Mucosa of stomach (tissue), 1 donor: ENCODE data around the gene PHTF2.
"Not testable (repeated sequence)": the region's sequence is repeated elsewhere in the genome, so short reads cannot be mapped to it uniquely, and the experiment has no call there.

ENCODE experiments used
- H3K27me3 ChIP-seq: one replicate; pipeline ENCODE4 v1.7.0; 2013; ENCODE audit warnings: mild to moderate bottlenecking, low read length; ENCODE audit not compliant: control insufficient read depth, insufficient read depth
- H3K36me3 ChIP-seq: one replicate; pipeline ENCODE4 v1.7.0; 2013; ENCODE audit warnings: low read length; ENCODE audit not compliant: control insufficient read depth, insufficient read depth
- H3K4me1 ChIP-seq: one replicate; pipeline ENCODE4 v1.7.0; 2013; ENCODE audit warnings: mild to moderate bottlenecking, low read length; ENCODE audit not compliant: control insufficient read depth, insufficient read depth
- H3K4me3 ChIP-seq: one replicate; pipeline ENCODE4 v1.7.0; 2013; ENCODE audit warnings: low read length
- H3K9ac ChIP-seq: one replicate; pipeline ENCODE4 v1.7.0; 2013; ENCODE audit warnings: mild to moderate bottlenecking, low read length, moderate library complexity
- H3K9me3 ChIP-seq: one replicate; pipeline ENCODE4 v1.7.0; 2013; ENCODE audit warnings: mild to moderate bottlenecking, low read length, moderate library complexity; ENCODE audit not compliant: control insufficient read depth
- donor health status: Pancreatic carcinoma.

PHTF2 gene

DNA sequence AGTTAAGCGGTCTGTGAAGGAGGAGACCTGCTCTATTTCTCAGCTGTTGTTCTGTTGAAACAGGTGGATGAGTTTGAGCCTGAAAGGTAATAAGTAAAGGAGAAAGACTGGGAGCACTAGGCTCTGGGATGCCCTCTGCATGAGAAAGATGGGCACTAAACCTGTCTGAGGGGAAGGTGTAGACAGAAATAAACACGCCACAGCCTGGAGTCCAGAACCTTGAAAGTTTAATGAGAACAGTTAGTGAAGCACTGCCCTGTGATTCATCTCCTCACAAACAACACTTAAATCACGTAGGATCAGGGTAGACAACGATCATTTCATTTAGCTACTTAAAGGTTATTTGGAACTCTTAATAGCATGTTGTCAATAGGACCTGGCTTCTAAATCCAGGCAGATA is 193.1 kb downstream of the PHTF2 start:
- Histone ChIP-seq H3K4me3 (no peak overlapping the region), H3K9me3 (no peaks in the 10 kb centered on the region), H3K9ac (no peak overlapping the region), H3K27me3 (no peaks in the 10 kb centered on the region), H3K4me1 (peaks cover 14% of the 10 kb centered on the region), H3K36me3 (no peaks in the 10 kb centered on the region)

GRCh38 chr7:77993838-77994237 is 195.3 kb downstream of the PHTF2 start:
- H3K36me3 ChIP-seq, result no peaks in the 10 kb centered on the region
- H3K9me3 ChIP-seq, result no peaks in the 10 kb centered on the region
- H3K4me1 ChIP-seq, result peaks cover 14% of the 10 kb centered on the region
- H3K27me3 ChIP-seq, result no peaks in the 10 kb centered on the region
- H3K4me3 ChIP-seq, result no peak overlapping the region
- no peak overlapping the region for H3K9ac ChIP-seq

- H3K27me3 ChIP-seq, result no peaks in the 10 kb centered on the region
- no peaks in the 10 kb centered on the region for H3K9me3 ChIP-seq
- H3K9ac ChIP-seq, result no peak overlapping the region
- no peak overlapping the region for H3K4me3 ChIP-seq
- peaks cover 2% of the 10 kb centered on the region for H3K4me1 ChIP-seq
- no peaks in the 10 kb centered on the region for H3K36me3 ChIP-seq
Observed at GRCh38 chr7:77995717-77996116, 197.1 kb downstream of the PHTF2 start.

- H3K9me3 ChIP-seq, H3K9ac ChIP-seq, H3K4me1 ChIP-seq, H3K36me3 ChIP-seq, H3K27me3 ChIP-seq, H3K4me3 ChIP-seq: not testable (repeated sequence)
Observed at GRCh38 chr7:77999168-77999567, 200.6 kb downstream of the PHTF2 start.

- H3K4me3 ChIP-seq, result no peak overlapping the region
- H3K36me3 ChIP-seq, result no peaks in the 10 kb centered on the region
- no peak overlapping the region for H3K9ac ChIP-seq
- no peaks in the 10 kb centered on the region for H3K9me3 ChIP-seq
- H3K27me3 ChIP-seq, result no peaks in the 10 kb centered on the region
- no peaks in the 10 kb centered on the region for H3K4me1 ChIP-seq
Observed at GRCh38 chr7:78002021-78002420, 203.4 kb downstream of the PHTF2 start.

DNA sequence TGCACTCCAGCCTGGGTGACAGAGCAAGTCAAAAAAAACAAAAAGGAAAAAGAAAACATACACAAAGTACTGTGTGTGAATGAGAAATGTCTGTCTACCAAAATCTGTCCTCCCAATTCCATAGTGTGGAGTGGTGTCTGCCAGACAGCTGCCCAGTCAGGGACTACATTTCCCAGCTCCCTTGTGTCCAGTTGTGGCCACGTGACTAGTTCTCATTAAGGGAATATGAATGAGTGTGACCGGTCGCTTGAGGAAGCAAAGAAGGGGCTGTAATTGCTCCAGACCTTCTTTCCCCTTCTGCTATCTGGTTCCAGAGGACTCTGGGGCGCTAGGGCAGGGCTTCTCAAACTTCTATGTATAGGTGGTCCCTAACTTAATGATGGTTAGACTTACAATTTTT is 204.1 kb downstream of the PHTF2 start:
- Histone ChIP-seq H3K4me3 (no peak overlapping the region), H3K9ac (no peak overlapping the region), H3K9me3 (no peaks in the 10 kb centered on the region), H3K4me1 (no peaks in the 10 kb centered on the region), H3K27me3 (no peaks in the 10 kb centered on the region), H3K36me3 (no peaks in the 10 kb centered on the region)

GRCh38 chr7:78006063-78006755 is 207.6 kb downstream of the PHTF2 start:
- Histone ChIP-seq H3K9ac (no peak overlapping the region), H3K36me3 (no peaks in the 10 kb centered on the region), H3K27me3 (no peaks in the 10 kb centered on the region), H3K4me3 (no peak overlapping the region), H3K9me3 (no peaks in the 10 kb centered on the region), H3K4me1 (no peaks in the 10 kb centered on the region)
